ENCODE results near the gene IL17RE.

Gene IL17RE

GRCh38 chr3:9903904-9904303 lies 1.3 kb downstream of the IL17RE start:
- H3K27ac ChIP-seq = no peak overlapping the region
- ChIA-PET CTCF (no interaction called here), POLR2A (ENCODE audit: low non-redundant PET) (no interaction called here)
- TF ChIP-seq CTCF (conservative IDR thresholded peaks at IDR 0.05; ENCODE audit: low read depth) = no peak
- no peak for DNase-seq (ENCODE audit: low spot score)

GRCh38 chr3:9906480-9906879 lies 3.8 kb downstream of the IL17RE start:
- TF ChIP-seq CTCF (conservative IDR thresholded peaks at IDR 0.05; ENCODE audit: low read depth) = no peak
- no peak for DNase-seq (ENCODE audit: low spot score)
- ChIA-PET POLR2A (ENCODE audit: low non-redundant PET) (no interaction called here), CTCF (no interaction called here)
- H3K27ac ChIP-seq = no peak overlapping the region

GRCh38 chr3:9908286-9908685 lies 5.6 kb downstream of the IL17RE start:
- POLR2A ChIA-PET (ENCODE audit: low non-redundant PET) = no interaction called here
- CTCF ChIA-PET = no interaction called here
- H3K27ac ChIP-seq = no peak overlapping the region
- TF ChIP-seq CTCF (conservative IDR thresholded peaks at IDR 0.05; ENCODE audit: low read depth) = no peak
- DNase-seq (ENCODE audit: low spot score) = no peak

- TF ChIP-seq CTCF (conservative IDR thresholded peaks at IDR 0.05; ENCODE audit: low read depth) = no peak
- no peak overlapping the region for H3K27ac ChIP-seq
- ChIA-PET POLR2A (ENCODE audit: low non-redundant PET) (no interaction called here), CTCF (no interaction called here)
- DNase-seq (ENCODE audit: low spot score) = no peak
Measured at GRCh38 chr3:9909221-9910013, 6.8 kb downstream of the IL17RE start.

- no peak for DNase-seq (ENCODE audit: low spot score)
- POLR2A ChIA-PET (ENCODE audit: low non-redundant PET) = no interaction called here
- H3K27ac ChIP-seq = no peak overlapping the region
- TF ChIP-seq CTCF (conservative IDR thresholded peaks at IDR 0.05; ENCODE audit: low read depth) = no peak
- CTCF ChIA-PET = interaction anchor here (0.7 kb wide), 1 partner anchor 20 kb away, joined by 3 read pairs; no protein-coding TSS in a partner anchor
Measured at GRCh38 chr3:9911863-9912262, 9.2 kb downstream of the IL17RE start.

GRCh38 chr3:9912294-9912935 lies 9.8 kb downstream of the IL17RE start:
- ChIA-PET POLR2A (ENCODE audit: low non-redundant PET) (no interaction called here), CTCF (interaction anchor here (0.9 kb wide), 1 partner anchor 10 kb away, joined by 3 read pairs; the partner anchor contains the start of gene IL17RE)
- H3K27ac ChIP-seq = no peak overlapping the region
- no peak for DNase-seq (ENCODE audit: low spot score)
- no peak for TF ChIP-seq CTCF (conservative IDR thresholded peaks at IDR 0.05; ENCODE audit: low read depth)
